ENCODE measurements around the gene REELD1. TPM values are rescaled to one million over a fixed set of nuclear protein-coding genes. Genes with fewer than 3 reads are reported as not detected.

REELD1 gene
- total and polyA plus RNA-seq, 4 donors, result 0.22 to 0.86 (median 0.56) TPM

DNA sequence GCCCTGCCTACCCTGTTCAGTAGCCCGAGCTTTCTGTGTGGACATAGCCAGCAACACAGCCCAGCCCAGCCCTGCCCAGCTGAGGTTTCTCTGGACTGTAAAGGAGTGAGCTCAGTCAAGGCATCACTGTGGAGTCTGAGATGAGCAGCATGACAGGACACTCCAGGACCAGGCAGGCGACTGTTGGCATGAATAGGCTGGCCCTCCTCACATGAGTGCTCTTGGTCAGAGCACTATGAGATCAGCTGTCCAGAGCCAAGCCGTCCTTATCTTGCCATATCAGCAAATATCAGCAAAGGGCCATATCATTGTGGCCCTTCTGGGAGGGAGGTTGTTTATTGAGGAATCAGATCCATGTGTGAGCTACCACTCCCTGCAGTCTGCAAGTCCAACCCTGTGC is 30.9 kb downstream of the REELD1 start:
- H3K27ac ChIP-seq (ENCODE audit: low read depth in 1 of 2, low read length in 1 of 2), result peak overlapping the region in 1 of 2 donors; percentile 17
- peak in 2 of 3 donors; percentile 19 to 24 for DNase-seq
- no peak overlapping the region for H3K9ac ChIP-seq (ENCODE audit: insufficient read depth in 1 of 2, low read length in 2 of 2)

DNA sequence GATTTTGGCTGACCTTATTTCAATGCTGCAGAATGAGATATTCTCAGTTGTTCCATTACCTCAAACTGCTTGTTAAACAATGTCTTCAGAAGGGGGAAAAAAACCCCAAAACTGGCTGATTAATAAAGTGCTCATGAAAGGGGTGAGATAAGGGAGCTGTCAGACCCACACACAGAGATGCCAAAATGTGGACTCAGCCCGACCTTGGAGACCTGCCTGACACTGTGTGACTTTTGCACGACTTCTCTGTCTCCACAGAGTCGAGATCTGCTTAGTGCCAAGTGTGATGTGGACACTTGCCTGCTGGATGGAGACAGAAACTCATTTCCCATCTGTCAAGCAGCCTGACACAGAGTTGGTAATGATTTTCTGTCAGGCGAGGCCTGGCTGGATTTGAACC is 31.5 kb downstream of the REELD1 start:
- no peak overlapping the region for H3K27ac ChIP-seq (ENCODE audit: low read depth in 1 of 2, low read length in 1 of 2)
- ATAC-seq (ENCODE audit: insufficient read depth, low FRiP score) (no peak), DNase-seq (peak; percentile 63 to 91 (median 76))

More for the DNA sequence above, 30.9 kb downstream of the REELD1 start:
- no peaks in the 10 kb centered on the region for H3K36me3 ChIP-seq (ENCODE audit: control insufficient read depth in 4 of 4, insufficient read depth in 4 of 4, low read length in 4 of 4)
- no peaks in the 10 kb centered on the region for H3K27me3 ChIP-seq (ENCODE audit: control insufficient read depth in 3 of 3, insufficient read depth in 3 of 3, low read length in 2 of 3)
- H3K9me3 ChIP-seq (ENCODE audit: control insufficient read depth in 4 of 4, insufficient read depth in 3 of 4, low read length in 3 of 4), result peaks cover 0 to 3% (median 0%) of the 10 kb centered on the region in 4 donors
- no peak overlapping the region for H3K4me3 ChIP-seq
- peaks cover 3 to 48% (median 16%) of the 10 kb centered on the region in 5 donors for H3K4me1 ChIP-seq (ENCODE audit: control insufficient read depth in 5 of 5, insufficient read depth in 5 of 5, low read length in 5 of 5)
- WGBS, 2 donors, result 45 to 71% methylated on average over 3 of the region's 3 CpGs
- no peak for ATAC-seq (ENCODE audit: insufficient read depth, low FRiP score)
- TF ChIP-seq, protein P1, sequence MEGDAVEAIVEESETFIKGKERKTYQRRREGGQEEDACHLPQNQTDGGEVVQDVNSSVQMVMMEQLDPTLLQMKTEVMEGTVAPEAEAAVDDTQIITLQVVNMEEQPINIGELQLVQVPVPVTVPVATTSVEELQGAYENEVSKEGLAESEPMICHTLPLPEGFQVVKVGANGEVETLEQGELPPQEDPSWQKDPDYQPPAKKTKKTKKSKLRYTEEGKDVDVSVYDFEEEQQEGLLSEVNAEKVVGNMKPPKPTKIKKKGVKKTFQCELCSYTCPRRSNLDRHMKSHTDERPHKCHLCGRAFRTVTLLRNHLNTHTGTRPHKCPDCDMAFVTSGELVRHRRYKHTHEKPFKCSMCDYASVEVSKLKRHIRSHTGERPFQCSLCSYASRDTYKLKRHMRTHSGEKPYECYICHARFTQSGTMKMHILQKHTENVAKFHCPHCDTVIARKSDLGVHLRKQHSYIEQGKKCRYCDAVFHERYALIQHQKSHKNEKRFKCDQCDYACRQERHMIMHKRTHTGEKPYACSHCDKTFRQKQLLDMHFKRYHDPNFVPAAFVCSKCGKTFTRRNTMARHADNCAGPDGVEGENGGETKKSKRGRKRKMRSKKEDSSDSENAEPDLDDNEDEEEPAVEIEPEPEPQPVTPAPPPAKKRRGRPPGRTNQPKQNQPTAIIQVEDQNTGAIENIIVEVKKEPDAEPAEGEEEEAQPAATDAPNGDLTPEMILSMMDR (IDR thresholded peaks at IDR 0.05; ENCODE audit: control extremely low read depth, extremely low read depth), result no peak

DNA sequence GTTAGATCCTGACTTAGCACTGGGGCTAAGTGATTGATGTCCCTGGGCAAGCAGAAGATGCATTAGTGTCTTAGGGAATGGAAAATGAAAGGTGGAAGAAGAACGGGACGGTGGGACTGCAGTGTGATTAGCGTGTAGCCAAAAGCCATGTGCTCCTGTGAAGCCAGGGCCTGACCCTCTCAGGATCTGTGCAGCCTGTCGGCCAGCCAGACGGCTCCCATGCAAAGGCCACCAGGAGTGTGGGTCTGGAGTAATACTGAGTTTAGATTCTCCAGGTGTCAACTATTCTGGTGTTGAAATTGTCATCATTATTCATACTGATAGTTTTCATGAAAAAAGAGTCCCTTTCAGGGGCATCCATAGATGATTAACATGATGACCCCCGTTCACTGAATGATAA is 32.0 kb downstream of the REELD1 start:
- Histone ChIP-seq H3K27ac (ENCODE audit: low read depth in 1 of 2, low read length in 1 of 2) (no peak overlapping the region), H3K9ac (ENCODE audit: insufficient read depth in 1 of 2, low read length in 2 of 2) (no peak overlapping the region), H3K27me3 (ENCODE audit: control insufficient read depth in 3 of 3, insufficient read depth in 3 of 3, low read length in 2 of 3) (no peaks in the 10 kb centered on the region), H3K4me3 (no peak overlapping the region), H3K4me1 (ENCODE audit: control insufficient read depth in 5 of 5, insufficient read depth in 5 of 5, low read length in 5 of 5) (peaks cover 3 to 43% (median 16%) of the 10 kb centered on the region in 5 donors), H3K9me3 (ENCODE audit: control insufficient read depth in 4 of 4, insufficient read depth in 3 of 4, low read length in 3 of 4) (peaks cover 0 to 3% (median 0%) of the 10 kb centered on the region in 4 donors), H3K36me3 (ENCODE audit: control insufficient read depth in 4 of 4, insufficient read depth in 4 of 4, low read length in 4 of 4) (no peaks in the 10 kb centered on the region)
- TF ChIP-seq, protein P1 (IDR thresholded peaks at IDR 0.05; ENCODE audit: control extremely low read depth, extremely low read depth), result no peak
- no peak for ATAC-seq (ENCODE audit: insufficient read depth, low FRiP score)
- DNase-seq, result no peak
- 77 to 90% methylated on average over 6 of the region's 6 CpGs for WGBS, 2 donors

More for the DNA sequence above, 31.5 kb downstream of the REELD1 start:
- Histone ChIP-seq H3K4me3 (no peak overlapping the region), H3K27me3 (ENCODE audit: control insufficient read depth in 3 of 3, insufficient read depth in 3 of 3, low read length in 2 of 3) (no peaks in the 10 kb centered on the region), H3K9me3 (ENCODE audit: control insufficient read depth in 4 of 4, insufficient read depth in 3 of 4, low read length in 3 of 4) (peaks cover 0 to 3% (median 0%) of the 10 kb centered on the region in 4 donors), H3K4me1 (ENCODE audit: control insufficient read depth in 5 of 5, insufficient read depth in 5 of 5, low read length in 5 of 5) (peaks cover 3 to 48% (median 16%) of the 10 kb centered on the region in 5 donors), H3K36me3 (ENCODE audit: control insufficient read depth in 4 of 4, insufficient read depth in 4 of 4, low read length in 4 of 4) (no peaks in the 10 kb centered on the region), H3K9ac (ENCODE audit: insufficient read depth in 1 of 2, low read length in 2 of 2) (no peak overlapping the region)
- TF ChIP-seq, protein P1 (IDR thresholded peaks at IDR 0.05; ENCODE audit: control extremely low read depth, extremely low read depth), result no peak
- 54 to 80% methylated on average over 4 of the region's 4 CpGs for WGBS, 2 donors

DNA sequence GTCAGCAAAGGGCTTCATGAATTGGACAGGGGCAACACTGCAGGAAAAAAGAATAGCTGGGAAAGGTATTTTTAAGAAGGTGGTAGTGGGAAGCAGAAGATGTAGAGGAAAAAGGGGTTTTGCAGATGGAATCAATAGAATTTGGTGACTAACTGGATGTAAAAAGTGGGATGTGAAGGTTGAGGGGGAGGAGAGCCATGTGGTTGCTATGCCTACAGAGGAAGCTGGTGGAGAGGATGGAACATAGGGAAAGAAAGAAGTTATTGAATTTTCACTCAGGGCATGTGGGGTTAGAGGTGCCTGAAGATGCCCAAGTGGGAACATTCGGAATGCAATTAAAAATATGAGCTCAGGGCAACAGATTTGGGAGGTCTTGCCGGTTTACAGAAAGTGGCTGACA is 33.0 kb downstream of the REELD1 start:
- Histone ChIP-seq H3K4me3 (no peak overlapping the region), H3K27ac (ENCODE audit: low read depth in 1 of 2, low read length in 1 of 2) (no peak overlapping the region), H3K27me3 (ENCODE audit: control insufficient read depth in 3 of 3, insufficient read depth in 3 of 3, low read length in 2 of 3) (no peaks in the 10 kb centered on the region), H3K36me3 (ENCODE audit: control insufficient read depth in 4 of 4, insufficient read depth in 4 of 4, low read length in 4 of 4) (no peaks in the 10 kb centered on the region), H3K9ac (ENCODE audit: insufficient read depth in 1 of 2, low read length in 2 of 2) (no peak overlapping the region), H3K9me3 (ENCODE audit: control insufficient read depth in 4 of 4, insufficient read depth in 3 of 4, low read length in 3 of 4) (peaks cover 0 to 3% (median 0%) of the 10 kb centered on the region in 4 donors), H3K4me1 (ENCODE audit: control insufficient read depth in 5 of 5, insufficient read depth in 5 of 5, low read length in 5 of 5) (peaks cover 3 to 33% (median 15%) of the 10 kb centered on the region in 5 donors)
- WGBS, 2 donors, result 49 to 63% methylated on average over 2 of the region's 2 CpGs
- no peak for DNase-seq
- ATAC-seq (ENCODE audit: insufficient read depth, low FRiP score), result no peak
- TF ChIP-seq, protein P1 (IDR thresholded peaks at IDR 0.05; ENCODE audit: control extremely low read depth, extremely low read depth), result no peak
